ENCODE results near the gene CFB. TPM values are rescaled to one million over a fixed set of nuclear protein-coding genes. Genes with fewer than 3 reads are reported as not detected.
"Not testable (repeated sequence)": the region's sequence is repeated elsewhere in the genome, so short reads cannot be mapped to it uniquely, and the experiment has no call there.

The CFB gene
- total RNA-seq, 3 donors from 2014 or later, result 34.5 to 178 (median 40.4) TPM

- ATAC-seq (peak; percentile 79), DNase-seq (no peak)
- intact Hi-C loops (cut with DNase I, micrococcal nuclease), result loop anchor here in 1 of 2 donors (10.0 kb wide), 1 partner anchor 46 kb away; the partner anchor contains the start of genes NELFE and SKIC2
- no peak for TF ChIP-seq CTCF (IDR thresholded peaks at IDR 0.05)
- no peaks in the 10 kb centered on the region for H3K9me3 ChIP-seq
- H3K36me3 ChIP-seq (ENCODE audit: low read depth), result no peaks in the 10 kb centered on the region
- H3K4me1 ChIP-seq (ENCODE audit: low read depth), result no peaks in the 10 kb centered on the region
- no peak overlapping the region for H3K4me3 ChIP-seq
Measured at GRCh38 chr6:31908791-31909190, 37.1 kb upstream of the CFB start.

- not testable (repeated sequence) for ATAC-seq; H3K36me3 ChIP-seq (ENCODE audit: low read depth); H3K9me3 ChIP-seq; DNase-seq; H3K4me1 ChIP-seq (ENCODE audit: low read depth); H3K4me3 ChIP-seq
- intact Hi-C loops (cut with DNase I, micrococcal nuclease), result loop anchor here in 1 of 2 donors (10.0 kb wide), 1 partner anchor 46 kb away; the partner anchor contains the start of genes NELFE and SKIC2
Measured at GRCh38 chr6:31909298-31909697, 36.6 kb upstream of the CFB start.

GRCh38 chr6:31911826-31912585 is 33.9 kb upstream of the CFB start:
- intact Hi-C loops (cut with DNase I, micrococcal nuclease), result no loop called here
- no peaks in the 10 kb centered on the region for H3K36me3 ChIP-seq (ENCODE audit: low read depth)
- TF ChIP-seq CTCF (IDR thresholded peaks at IDR 0.05), result no peak
- ATAC-seq (no peak), DNase-seq (no peak)
- H3K4me1 ChIP-seq (ENCODE audit: low read depth), result no peaks in the 10 kb centered on the region
- no peaks in the 10 kb centered on the region for H3K9me3 ChIP-seq
- H3K4me3 ChIP-seq, result no peak overlapping the region

- H3K36me3 ChIP-seq (ENCODE audit: low read depth), result no peaks in the 10 kb centered on the region
- DNase-seq (no peak), ATAC-seq (no peak)
- TF ChIP-seq CTCF (IDR thresholded peaks at IDR 0.05), result no peak
- no peaks in the 10 kb centered on the region for H3K4me1 ChIP-seq (ENCODE audit: low read depth)
- no peaks in the 10 kb centered on the region for H3K9me3 ChIP-seq
- no peak overlapping the region for H3K4me3 ChIP-seq
- intact Hi-C loops (cut with DNase I, micrococcal nuclease), result no loop called here
Measured at GRCh38 chr6:31915351-31915750, 30.5 kb upstream of the CFB start.

- Histone ChIP-seq H3K4me3 (no peak overlapping the region), H3K4me1 (ENCODE audit: low read depth) (no peaks in the 10 kb centered on the region), H3K36me3 (ENCODE audit: low read depth) (no peaks in the 10 kb centered on the region), H3K9me3 (no peaks in the 10 kb centered on the region)
- no peak for DNase-seq
- ATAC-seq, result no peak
- no peak for TF ChIP-seq CTCF (IDR thresholded peaks at IDR 0.05)
- intact Hi-C loops (cut with DNase I, micrococcal nuclease), result no loop called here
Measured at GRCh38 chr6:31915756-31916155, 30.1 kb upstream of the CFB start.

GRCh38 chr6:31918069-31918720 is 27.7 kb upstream of the CFB start:
- no peaks in the 10 kb centered on the region for H3K36me3 ChIP-seq (ENCODE audit: low read depth)
- DNase-seq (no peak), ATAC-seq (no peak)
- intact Hi-C loops (cut with DNase I, micrococcal nuclease), result no loop called here
- no peaks in the 10 kb centered on the region for H3K9me3 ChIP-seq
- no peak overlapping the region for H3K4me3 ChIP-seq
- no peak for TF ChIP-seq CTCF (IDR thresholded peaks at IDR 0.05)
- H3K4me1 ChIP-seq (ENCODE audit: low read depth), result no peaks in the 10 kb centered on the region
